CD4-positive, alpha-beta T cell treated with Interleukin-15 for 1 hour (primary cell): ENCODE results near the gene NCK2.

Experiments
- DNase-seq: peaks from one replicate; pipeline ENCODE4 v3.0.0-alpha.2; 2020

Gene NCK2

DNA sequence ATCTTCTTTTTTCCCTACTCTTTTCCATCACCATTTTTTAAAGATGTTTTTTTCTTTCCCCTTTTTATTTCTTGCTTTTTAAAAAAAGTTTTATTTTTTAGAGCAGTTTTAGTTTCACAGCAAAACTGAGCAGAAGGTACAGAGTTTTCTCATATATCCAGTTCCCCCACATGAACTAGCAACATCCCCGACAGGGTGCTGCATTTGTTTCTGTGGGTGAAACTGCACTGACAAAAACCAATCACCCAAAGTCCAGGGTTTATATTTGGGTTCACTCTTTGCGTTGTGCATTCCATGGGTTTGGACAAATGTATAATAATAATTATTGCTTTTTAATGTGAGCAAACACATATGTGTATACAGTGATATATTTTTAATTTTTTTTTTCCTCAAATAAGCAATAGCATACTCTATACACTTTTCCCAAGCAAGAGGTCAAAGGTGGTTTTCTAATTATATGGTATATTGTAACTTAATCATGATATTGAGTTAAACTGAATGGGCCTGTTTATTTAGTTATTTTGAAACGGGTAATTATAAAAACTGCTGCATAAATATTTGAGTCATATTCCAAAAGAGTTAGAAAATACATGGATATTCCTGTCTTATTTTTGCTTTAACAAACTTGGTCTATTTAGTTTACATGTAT, 50.3 kb downstream of the NCK2 start:
- DNase-seq = no peak

DNA sequence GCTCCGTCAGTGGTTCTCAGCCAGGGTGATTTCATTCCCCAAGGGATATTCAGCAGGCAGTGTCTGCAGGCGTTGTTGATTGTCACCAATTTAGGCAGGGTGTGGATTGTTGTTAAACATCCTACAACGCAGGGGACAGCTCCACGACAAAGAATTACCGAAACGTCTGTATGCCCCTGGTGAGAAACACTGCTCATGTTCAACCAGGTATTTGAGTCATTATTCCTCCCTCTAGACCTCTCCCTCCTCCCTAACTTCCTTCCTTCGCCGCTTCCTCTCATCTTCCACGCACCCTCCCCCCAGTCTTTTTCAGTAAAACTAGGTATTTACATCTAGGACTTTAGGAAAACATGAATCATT, 50.8 kb downstream of the NCK2 start:
- no peak for DNase-seq

DNA sequence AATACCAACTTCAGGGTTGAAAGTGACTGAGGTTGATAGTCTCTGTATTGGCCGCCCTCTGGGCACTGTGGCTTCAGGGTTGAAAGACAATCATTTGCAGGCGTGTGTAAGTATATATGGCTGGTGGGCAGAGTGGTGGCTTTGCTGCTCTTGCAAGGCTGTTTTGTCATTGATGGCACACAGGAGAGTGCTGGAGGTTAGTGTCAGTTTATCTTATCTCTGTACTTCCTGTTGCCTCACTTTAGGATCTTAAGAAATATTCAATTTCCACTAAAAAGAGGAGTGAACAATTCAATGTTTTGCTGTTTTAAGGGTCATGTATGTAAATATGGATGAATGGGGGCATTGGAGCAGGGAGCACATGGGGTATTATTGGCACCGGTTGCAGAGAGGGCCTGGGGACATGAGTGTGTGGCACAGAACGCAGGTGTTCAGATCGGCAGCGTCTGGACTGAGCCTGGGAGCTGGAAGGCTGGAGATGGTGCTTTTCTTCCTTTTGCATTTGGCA, 51.5 kb downstream of the NCK2 start:
- no peak for DNase-seq

DNA sequence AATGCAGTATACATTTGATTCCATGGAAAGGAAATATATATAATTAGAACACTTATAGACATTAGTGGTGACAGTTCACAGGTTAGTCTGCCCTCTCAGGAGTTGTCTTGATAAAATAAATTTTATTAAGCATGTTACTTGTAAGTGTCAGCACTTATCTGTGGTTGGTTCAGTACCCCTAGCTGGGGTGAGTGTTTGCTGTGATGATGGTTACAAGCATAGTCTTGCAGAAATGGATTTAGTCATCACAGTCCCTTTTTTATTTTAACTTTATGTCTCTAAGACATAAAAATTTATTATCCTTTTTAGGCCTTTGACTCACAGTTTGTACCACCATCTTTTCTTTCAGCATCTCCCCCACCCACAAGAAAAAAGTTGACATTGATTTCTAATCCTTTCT, 52.1 kb downstream of the NCK2 start:
- no peak for DNase-seq

DNA sequence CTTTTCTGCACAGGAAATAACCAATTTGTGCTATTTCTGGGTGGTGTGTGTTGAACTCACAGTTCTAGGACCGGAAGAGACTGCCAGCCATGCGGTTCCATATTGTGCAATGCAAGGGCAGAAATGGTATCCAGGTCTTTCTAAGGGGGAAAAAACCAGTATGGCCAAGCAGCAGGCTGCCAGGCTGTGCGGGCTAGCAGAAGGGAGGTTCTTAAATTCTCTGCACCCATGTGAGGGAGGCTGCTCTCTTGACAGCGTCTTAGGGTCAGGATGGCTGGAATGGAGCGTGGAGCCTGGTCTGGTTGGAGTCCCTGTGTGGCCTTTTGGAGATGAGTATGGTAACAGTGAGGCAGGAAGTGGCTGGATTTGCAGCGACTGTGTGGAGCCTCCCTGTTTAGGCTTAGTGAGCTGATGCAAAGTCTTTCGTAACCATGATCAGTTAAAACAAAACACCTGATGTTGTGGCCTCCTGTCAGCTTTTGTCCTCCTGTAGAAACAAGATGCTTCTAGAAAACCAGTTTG, 52.6 kb downstream of the NCK2 start:
- DNase-seq = peak; percentile 45

DNA sequence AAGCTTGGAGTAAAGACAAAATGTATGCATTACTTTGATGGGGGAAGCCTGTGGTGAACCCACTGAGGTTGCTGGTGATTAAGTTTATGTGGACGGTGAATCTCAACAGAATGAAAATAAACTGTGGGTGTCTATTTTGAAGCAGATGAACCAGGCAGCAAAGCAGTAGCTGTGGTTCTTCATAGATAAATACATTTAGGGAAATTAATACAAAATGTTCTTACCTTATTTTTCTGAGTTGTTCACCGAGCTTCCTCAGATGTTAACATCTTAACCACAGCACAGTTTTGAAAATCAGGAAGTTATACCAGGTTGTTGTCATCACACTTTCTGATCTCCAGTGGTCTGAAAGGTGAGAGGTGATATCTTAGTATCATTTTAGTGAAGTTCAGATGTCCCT, 53.9 kb downstream of the NCK2 start:
- no peak for DNase-seq

DNA sequence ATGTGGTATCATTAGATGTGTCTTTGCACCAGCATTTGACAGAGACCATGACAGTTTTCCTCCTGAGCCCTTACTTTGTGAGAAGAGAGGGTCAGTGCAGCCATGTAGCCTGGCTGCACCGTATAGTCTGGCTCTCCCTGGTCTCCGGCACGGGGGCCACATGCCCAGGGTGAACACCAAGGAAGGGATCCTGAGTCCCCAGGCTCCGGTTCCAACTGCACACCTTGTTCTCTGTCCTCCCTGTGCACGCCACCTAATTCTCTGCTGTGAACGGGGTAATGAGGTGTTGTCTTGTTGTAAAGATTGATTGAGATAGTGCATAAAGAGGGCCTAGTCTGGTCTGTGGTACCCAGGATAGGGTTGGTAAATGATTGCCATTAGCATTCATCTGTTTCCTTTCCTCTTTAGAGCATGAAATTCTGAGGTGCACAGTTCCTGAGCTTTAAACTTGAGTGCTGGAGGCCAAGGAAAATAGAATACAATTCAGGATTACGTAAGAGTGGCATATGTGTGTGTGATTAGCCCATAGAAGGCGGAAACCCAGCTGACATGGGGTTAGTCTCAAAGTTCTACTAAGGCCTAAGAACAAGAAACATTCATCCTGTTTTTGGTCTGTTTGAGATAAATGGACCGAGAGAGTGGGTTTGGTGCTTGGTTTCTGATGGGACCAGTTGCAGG, 55.5 kb downstream of the NCK2 start:
- no peak for DNase-seq

DNA sequence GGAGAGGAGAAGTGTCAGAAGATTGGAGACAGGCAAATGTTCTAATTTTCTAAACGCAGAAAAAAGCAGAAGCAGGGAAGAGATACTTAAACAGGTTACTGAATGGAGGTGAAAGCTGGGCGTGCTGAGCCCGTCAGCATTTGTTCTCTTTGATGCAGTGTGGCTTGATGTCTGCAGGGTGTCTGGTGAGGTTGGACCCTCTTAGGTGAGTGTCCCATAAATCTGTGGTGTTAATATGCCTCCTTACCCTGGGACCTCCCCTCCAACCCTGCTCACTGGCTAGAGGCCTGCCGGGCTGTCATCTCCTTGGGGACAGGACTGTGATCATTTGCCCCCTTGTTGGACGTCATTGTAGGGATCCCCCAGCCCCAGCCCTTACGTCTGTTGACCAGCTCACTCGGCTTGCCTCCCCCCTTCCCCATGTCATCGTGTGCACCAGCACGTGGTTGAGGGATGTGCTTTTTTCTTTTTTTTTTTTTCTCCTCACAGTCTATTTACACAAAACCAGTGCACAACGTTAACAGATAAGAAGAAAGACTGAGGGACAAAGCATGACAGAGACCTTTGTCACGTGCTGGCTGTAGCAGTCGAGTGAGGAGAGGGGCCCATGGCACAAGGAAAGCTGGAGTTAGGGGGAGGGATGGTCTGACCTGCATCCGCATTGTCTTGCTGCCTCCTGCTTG, 56.4 kb downstream of the NCK2 start:
- peak; percentile 40 for DNase-seq

DNA sequence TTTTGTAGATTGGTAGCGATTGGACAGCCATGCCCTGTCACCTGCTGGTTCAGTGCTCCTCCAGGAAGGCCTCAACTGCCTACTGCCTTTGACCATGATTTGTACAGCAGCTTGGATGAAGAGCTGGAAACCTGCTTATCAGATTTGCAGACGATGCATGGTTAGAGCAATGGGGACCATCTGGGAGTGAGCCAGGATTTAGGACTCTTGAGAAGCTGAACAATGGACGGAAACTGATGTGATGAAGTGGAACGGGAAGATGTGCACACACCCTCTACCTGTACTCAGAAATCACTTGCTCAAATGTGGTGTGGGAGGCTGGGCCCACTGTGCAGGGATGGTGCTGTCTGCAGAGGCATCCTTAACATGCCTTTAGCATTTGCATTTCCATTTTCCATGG, 57.2 kb downstream of the NCK2 start:
- DNase-seq = no peak

DNA sequence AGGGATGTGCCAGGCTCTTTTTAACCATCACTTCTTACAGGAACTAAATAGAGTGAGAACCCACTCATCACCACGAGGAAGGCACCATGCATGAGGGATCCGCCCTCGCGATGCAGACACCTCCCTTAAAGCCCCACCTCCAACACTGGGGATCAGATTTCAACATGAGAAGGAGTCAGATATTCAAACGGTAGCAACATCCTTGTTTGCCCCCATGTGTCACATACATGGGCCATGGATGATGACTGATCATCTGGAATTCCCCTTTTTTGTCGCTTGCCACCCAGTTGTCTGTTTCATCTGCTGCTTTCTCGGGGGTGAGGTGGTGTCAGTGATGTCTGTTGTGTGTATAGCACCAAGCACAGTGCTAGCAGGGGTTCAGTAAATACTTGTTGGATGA, 57.9 kb downstream of the NCK2 start:
- DNase-seq = peak; percentile 81

DNA sequence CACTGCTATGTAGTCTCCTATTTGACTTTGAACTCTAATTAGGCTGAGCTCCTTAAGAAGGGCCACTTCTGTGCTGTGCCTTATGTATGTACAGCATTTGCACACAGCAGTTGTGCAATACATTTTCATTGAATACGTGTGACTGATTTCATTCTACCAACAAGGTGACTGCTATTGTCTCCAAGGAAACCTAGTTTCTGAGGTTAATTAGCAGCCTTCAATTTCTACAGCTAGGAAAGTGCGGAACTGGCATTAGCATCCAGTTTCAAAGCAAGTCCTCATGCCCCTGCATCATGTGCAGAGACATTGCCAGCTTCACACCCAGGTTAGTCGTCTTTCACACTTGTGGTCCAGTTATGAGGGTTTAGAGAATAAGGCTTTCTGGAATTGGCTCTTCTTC, 58.6 kb downstream of the NCK2 start:
- no peak for DNase-seq

DNA sequence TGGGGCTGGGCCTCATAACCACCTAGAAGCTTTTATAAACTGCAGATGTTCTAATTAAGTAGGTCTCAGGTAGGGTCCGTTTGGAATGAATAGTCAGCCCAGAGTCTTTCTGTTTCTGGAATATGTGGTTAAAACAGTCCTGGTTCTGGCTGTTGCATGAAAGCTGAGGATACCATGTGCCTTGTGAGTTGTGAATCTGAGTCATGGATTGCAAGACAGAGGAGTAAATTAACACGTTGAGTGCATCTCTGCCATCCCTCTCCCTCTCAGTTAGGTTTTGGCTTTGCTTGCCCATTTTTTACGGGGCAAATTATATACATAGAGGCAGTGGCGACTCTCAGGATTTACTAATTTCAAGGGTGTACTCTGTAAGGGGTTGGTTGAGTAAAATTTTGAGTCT, 59.1 kb downstream of the NCK2 start:
- no peak for DNase-seq

DNA sequence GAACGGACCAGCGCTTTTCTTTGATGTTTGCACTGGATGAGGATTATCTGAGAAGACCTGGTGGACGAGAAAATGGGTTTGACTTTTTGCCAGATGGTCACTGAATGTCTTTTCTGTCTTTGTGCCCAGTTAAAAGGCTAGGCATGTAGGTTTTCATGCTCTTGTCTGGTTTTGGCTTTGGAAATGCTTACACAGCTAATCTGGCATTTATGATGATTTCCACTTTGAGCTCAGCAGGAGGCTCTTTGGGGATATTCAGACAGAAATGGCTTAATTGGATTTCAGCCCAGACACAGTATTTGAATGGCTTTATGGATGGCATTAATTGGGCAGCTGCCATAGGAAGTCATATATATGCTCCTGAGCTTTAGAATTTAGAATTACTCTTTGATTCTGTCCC, 59.6 kb downstream of the NCK2 start:
- no peak for DNase-seq

DNA sequence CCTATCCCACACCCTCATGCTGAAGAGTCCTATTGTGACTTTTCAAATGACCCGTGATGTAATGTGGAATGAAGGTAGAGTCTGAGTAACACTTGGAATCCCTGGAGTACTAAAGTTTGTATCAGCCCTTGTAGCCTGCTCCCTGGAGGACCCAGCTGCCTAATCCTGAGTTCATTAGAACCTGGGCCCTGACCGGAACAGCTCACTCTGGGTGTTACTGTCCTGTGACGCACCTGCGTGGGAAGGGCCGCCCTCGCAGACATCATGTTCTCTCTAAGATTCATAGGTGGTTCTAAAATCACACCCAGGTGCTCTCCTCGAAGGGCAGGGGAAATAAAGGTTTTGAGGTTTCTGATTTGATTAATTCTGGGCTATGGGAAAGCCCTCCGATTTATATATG, 62.3 kb downstream of the NCK2 start:
- no peak for DNase-seq

DNA sequence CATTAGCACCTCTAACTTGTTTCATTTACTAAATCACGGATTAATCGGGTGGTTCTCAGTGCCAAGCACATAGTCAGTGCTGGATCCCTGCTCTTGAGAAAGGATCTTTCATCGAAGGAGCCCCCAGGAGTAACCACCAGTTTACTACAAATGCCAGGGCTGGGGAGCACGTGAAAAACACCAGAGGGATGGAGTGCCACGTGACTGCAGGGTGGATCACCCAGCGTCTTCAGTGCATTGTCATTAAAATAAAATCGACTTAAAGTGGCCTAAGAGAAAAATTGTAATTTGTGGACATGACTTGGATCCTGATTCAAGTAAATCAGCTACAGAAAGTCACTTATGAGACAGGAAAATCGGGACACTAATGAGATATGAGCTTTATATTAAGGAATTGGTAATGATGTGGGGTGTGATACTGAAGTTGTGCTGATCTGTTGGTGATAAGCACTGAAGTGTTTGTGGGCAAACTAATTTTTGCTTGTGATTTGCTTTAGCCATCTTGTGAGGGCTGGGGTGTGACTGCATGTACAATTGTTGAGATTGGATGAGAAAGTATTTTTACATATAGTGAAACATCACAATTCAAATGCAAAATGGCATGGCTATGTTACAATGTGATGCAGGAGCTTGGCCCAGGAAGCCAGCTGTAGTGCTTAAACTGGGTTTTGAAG, 63.8 kb downstream of the NCK2 start:
- no peak for DNase-seq

DNA sequence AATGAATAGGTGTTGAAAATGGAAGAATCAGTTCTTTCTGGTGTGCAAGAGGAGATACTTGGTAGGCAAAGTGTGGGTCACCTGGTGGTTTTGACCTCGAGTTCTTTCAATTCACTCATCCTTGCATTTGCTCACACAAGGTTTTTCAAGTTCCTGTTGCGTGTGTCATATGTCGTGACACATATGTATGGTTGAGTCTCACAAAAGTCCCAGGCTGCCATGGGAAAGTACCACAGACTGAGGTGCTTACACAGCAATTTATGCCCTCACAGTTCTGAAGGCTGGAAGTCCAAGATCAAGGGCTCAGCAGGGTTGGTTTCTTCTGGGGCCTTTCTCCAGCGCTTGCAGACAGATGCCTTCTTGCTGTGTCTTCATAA, 64.4 kb downstream of the NCK2 start:
- no peak for DNase-seq

DNA sequence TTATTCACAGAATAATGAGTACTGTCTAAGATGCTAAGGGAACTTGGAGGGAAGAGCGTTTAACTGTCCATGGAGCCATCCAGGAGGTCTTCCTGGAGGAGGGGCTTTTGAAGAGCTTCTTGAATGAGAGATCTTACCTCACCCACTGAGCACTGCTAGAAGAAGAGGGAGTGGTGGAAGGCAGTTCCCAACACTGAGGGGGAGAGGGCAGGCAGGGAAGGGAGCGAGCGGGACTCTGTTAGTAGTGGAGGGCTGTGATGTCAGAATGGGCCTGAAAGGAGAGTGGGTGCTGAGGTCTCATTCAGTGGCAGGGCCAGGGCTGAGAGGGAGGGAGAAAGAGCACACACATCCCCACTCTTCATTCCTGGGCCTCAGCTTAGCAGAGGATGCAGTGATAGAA, 65.0 kb downstream of the NCK2 start:
- DNase-seq = no peak

DNA sequence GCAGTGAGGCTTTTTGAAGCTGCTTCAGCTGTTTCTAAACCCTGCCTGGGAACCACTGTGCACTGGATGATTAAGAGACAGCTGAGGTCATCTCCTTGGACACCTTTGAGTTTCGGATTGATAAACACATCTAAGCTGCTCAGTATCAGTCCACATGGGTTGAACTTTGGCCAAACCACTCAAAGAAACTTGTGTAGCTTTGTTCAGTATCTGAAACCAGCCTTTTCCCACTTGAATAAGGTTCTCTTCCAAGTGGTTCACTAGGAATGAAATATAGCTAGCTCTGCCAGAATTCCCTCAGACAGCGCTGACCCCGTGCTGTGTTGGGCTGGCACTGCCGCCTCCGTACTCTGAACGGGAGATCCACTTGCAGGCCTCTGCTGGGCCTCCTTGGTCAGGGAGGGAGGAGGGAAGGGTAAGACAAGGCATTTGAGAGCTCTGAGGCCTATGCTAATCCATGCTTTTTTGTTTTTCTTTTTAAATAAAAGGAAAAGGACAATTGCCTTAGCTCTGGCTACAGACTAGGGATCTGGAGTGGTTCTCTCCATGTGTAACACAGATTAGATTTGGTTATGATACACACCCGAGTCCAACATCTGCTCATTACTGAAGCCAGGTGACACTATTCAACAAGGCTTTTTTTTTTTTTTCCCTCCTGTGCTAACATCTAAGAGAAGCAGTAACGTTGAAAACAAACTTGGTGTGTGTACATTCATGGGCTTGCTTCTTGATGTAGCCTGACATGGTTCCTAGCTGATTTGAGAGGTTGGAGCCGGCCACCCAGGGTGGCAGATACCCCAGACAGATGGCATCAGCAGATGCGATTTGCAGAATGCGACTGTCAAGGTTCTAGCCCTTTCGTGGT, 67.7 kb downstream of the NCK2 start:
- no peak for DNase-seq

DNA sequence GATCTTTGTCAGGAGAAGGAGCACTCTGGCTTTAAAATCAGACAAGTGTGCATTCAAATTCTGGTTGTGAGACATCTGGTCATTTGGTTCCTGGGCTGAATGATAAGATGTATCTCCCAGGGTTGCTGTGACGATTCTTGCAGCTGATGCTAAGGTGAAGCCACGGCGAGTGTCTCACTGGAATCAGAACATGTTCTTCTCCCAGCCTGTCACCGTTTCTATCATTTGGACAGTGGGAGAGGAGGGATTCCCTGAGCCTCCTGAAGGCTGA, 68.3 kb downstream of the NCK2 start:
- no peak for DNase-seq

DNA sequence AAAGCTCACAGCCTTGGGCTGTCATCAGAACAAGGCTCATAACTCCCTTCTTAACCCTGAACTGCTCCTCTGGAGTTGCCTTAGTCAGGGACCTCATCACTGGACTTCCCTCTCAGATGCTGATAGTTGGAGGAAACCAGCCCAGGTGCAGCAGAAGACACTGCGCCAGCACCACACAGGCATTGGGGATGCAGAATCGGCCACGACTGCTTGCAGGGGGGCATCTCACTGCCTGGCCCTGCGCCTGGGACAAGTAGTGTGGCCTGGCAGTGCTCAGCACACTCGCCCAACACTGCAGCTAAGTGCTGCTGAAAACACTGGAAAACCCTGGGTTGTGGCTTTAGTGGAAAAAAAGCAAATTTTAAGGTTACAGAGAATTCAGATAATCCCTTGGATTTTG, 68.7 kb downstream of the NCK2 start:
- DNase-seq = no peak

DNA sequence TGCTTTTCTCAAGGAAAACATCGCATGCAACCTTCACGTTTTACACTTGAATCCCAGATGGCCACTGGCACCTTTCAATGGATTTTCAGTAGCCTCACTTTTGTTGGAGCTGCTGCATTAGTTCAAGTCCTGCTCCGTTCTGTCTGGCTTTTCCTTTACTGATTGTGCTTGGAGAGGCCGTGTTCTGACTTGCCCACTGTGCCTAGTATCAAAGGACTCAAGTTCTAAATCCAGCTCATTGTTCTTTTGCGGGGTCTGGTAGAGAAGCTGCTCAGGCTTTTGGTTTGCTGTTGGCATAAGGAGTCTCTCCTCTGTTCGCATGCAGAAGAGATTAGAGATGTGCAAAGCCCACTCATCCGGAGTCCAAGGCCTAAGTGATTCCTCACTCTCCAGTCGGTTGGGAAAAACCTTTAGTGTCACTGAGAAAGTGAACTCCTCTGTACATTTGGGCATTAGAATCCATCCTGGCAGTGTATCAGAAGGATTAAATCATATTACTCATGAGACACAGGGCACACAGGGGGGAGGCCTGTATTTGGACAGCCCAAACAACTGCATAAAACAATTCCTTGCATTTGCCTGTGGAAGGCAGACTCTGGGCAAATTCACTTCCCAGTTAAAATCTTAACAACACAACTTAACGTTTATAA, 69.7 kb downstream of the NCK2 start:
- DNase-seq = no peak

DNA sequence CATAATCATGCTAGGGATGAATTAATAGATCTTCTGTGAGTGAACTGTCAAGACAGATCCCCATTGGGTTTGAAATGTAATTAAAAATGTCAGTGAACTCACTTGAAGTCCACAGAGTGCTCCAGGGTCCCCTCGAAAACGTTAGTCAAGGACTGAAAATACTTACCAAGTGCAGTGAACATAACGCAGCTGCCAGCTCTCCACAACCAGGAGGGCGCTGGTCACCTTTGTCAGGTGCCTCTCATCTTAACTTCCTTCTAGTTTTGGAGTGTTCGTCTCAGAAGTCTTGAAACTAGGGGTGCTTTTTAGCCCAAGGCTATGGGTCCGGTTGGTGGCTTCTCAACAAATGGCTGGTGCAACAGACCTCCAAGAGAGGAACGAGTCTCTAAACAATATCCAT, 70.7 kb downstream of the NCK2 start:
- no peak for DNase-seq
